NCI-H1092 (cell line): Measurements from ENCODE around the gene PCDHGC3.
A peak's percentile ranks its signal among the peaks of the same experiment; 100 is the strongest.
"Not testable (repeated sequence)": the region's sequence is repeated elsewhere in the genome, so short reads cannot be mapped to it uniquely, and the experiment has no call there.

Source experiments
- DNase-seq: peaks from one replicate; lab custom pipeline; 2025; lab: John Stamatoyannopoulos, UW

Gene PCDHGC3

DNA sequence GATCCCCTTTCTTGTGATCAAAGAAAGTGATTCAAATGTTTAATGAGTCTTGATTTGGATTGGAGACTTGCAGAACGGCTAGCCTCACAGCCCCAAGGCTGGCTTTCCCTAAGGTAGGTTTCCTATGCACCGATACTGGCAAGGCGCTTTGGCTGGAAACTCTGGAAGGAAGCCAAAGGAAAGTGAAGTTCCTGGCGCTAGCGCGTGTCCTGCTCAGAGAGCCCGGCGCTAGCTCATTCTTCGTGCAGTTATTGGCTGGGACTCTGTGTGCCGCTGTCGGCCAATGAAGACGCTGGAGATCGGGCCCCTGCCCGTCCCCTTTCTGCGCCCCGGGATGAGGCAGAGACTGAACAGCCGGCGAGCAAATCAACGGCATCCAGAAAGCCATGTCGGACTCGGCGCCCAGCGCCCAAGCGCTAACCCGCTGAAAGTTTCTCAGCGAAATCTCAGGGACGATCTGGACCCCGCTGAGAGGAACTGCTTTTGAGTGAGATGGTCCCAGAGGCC, at the start of gene PCDHGC3:
TSS of gene PCDHGC3 (plus strand) at position 342 of the 507 bp plus-strand sequence. CDS start at position 493, 151 bp downstream.
- DNase-seq, result peak; percentile 48

DNA sequence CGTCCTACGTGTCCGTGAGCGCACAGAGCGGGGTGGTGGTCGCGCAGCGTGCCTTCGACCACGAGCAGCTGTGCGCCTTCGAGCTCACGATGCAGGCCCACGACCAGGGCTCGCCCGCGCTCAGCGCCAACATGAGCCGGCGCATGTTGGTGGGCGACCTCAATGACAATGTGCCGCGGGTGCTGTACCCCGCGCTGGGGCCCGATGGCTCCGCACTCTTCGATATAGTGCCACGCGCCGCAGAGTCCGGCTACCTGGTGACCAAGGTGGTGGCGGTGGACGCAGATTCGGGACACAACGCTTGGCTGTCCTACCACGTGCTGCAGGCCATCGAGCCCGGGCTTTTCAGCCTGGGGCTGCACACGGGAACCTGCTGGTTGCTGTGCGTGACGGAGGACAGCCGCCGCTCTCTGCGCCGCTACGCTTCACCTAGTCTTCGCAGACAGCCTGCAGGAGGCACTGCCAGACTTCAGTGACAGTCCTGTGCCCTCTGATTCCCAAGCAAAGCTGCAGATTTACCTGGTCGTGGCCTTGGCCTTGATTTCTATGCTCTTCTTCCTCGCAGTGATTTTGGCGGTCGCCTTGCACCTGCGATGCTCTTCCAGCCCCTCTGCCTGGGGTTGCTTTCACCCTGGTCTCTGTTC, 47.9 kb upstream of the PCDHGC3 start:
- DNase-seq, result no peak

GRCh38 chr5:141430332-141431113, 45.2 kb upstream of the PCDHGC3 start, which contains the start of gene PCDHGA12:
TSS of gene PCDHGA12 (plus strand) at chr5:141430507. CDS start at chr5:141430760, 253 bp downstream.
- DNase-seq, result no peak

- DNase-seq, result no peak
Measured at GRCh38 chr5:141431286-141431685, 44.5 kb upstream of the PCDHGC3 start.

DNA sequence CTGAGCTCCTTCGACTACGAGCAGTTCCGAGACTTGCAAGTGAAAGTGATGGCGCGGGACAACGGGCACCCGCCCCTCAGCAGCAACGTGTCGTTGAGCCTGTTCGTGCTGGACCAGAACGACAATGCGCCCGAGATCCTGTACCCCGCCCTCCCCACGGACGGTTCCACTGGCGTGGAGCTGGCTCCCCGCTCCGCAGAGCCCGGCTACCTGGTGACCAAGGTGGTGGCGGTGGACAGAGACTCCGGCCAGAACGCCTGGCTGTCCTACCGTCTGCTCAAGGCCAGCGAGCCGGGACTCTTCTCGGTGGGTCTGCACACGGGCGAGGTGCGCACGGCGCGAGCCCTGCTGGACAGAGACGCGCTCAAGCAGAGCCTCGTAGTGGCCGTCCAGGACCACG, 43.5 kb upstream of the PCDHGC3 start:
- not testable (repeated sequence) for DNase-seq

GRCh38 chr5:141432726-141433125, 43.0 kb upstream of the PCDHGC3 start:
- not testable (repeated sequence) for DNase-seq

- DNase-seq, result no peak
Measured at GRCh38 chr5:141434006-141434405, 41.8 kb upstream of the PCDHGC3 start.

DNA sequence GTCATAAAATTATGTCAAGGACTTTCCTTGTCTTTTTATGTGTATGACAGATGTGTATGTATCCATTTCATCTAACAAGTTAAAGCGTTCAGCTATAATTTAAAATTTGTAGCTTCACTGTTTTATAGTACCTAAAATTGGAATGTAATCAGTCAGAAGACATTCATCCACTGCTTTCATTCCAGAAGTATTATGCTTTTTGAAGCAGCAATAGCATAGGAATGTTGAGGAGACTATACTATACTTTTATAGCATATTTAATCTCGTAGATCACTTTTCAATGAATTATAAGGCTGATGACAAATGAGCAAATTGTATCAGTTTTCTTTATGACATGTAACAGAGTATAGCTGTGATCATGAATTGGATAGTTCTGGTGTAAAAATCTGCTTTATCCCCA, 38.5 kb upstream of the PCDHGC3 start:
- no peak for DNase-seq

DNA sequence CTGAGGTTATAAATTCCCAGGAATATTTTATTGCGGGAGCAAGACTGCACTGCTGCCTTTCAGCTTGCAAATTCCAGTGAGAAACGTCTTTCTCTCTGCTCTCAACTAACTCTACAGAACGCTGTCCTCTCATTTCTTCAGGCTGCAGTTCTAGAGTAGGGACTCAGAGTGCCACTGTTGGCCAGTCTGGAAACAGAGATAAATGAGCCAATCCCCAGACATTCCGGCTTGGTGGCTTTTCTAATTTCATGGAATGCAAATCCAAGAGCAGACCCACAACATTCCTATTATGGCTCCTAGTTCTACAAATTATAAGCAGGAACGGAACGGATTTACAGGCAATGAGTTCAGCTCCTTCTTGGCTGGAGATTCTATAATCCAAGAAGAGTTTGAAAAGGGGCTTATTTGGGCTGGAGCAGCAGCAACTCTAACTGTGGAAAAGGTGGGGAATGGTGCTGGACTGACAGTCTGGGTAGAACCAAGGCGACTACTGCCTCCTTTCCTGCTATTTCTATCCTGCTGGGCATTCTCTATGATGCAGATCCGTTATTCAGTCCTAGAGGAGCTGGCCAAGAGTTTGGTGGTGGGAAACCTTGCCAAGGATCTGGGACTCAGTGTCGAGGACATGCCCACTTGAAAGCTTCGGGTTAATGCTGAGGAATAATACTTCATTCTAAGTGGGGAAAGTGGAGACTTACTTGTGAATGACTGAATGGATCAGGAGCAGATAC, 36.2 kb upstream of the PCDHGC3 start:
- no peak for DNase-seq

GRCh38 chr5:141440341-141440740, 35.4 kb upstream of the PCDHGC3 start:
- DNase-seq, result no peak

GRCh38 chr5:141441571-141442170, 34.1 kb upstream of the PCDHGC3 start:
- no peak for DNase-seq

DNA sequence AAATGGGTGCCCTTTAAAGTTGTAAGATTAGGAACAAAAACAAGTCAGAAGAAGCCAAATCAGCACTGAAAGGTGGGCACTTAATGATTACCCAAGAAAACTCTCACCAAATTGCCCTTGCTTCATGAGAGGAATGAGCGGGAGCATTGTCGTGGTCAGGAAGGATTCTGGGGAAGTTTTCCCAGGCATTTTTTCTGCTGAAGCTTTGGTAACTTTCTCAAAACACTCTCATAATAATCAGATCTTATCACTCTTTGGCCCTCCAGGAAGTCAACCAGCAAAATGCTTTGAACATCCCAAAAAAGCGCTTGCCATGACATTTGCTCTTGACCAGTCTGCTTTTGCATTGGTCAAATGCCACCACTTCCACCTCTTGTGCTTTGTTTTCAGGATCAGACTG, 10.4 kb upstream of the PCDHGC3 start:
- no peak for DNase-seq

DNA sequence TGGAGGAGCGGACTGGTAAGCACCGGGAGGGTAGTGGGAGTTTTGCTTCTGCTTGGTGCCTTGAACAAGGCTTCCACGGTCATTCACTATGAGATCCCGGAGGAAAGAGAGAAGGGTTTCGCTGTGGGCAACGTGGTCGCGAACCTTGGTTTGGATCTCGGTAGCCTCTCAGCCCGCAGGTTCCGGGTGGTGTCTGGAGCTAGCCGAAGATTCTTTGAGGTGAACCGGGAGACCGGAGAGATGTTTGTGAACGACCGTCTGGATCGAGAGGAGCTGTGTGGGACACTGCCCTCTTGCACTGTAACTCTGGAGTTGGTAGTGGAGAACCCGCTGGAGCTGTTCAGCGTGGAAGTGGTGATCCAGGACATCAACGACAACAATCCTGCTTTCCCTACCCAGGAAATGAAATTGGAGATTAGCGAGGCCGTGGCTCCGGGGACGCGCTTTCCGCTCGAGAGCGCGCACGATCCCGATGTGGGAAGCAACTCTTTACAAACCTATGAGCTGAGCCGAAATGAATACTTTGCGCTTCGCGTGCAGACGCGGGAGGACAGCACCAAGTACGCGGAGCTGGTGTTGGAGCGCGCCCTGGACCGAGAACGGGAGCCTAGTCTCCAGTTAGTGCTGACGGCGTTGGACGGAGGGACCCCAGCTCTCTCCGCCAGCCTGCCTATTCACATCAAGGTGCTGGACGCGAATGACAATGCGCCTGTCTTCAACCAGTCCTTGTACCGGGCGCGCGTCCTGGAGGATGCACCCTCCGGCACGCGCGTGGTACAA, 556 bp downstream of the PCDHGC3 start:
- DNase-seq, result no peak

GRCh38 chr5:141477044-141477575, 1.3 kb downstream of the PCDHGC3 start:
- DNase-seq, result no peak

DNA sequence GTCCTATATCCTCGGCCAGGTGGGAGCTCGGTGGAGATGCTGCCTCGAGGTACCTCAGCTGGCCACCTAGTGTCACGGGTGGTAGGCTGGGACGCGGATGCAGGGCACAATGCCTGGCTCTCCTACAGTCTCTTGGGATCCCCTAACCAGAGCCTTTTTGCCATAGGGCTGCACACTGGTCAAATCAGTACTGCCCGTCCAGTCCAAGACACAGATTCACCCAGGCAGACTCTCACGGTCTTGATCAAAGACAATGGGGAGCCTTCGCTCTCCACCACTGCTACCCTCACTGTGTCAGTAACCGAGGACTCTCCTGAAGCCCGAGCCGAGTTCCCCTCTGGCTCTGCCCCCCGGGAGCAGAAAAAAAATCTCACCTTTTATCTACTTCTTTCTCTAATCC, 2.0 kb downstream of the PCDHGC3 start:
- DNase-seq, result no peak

- no peak for DNase-seq
Measured at GRCh38 chr5:141478321-141478945, 2.7 kb downstream of the PCDHGC3 start.

- DNase-seq, result no peak
Measured at GRCh38 chr5:141479776-141480175, 4.0 kb downstream of the PCDHGC3 start.

- DNase-seq, result no peak
Measured at GRCh38 chr5:141483902-141484301, 8.1 kb downstream of the PCDHGC3 start.

DNA sequence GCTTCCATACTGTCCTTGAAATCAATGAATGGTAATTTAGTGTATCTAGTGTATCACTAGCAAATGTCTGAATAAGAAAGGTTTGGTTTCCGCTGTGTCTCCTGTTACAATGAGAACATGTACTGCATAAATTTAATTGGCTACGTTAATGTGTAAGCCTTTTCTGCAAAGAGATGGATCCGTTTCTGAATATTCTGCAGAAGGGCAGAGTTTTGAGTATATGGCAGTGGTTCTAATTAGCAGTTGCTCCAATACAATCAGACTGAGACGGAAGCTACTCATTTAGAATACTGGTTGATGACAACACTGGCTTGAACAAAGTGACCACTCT, 8.5 kb downstream of the PCDHGC3 start:
- DNase-seq, result no peak

DNA sequence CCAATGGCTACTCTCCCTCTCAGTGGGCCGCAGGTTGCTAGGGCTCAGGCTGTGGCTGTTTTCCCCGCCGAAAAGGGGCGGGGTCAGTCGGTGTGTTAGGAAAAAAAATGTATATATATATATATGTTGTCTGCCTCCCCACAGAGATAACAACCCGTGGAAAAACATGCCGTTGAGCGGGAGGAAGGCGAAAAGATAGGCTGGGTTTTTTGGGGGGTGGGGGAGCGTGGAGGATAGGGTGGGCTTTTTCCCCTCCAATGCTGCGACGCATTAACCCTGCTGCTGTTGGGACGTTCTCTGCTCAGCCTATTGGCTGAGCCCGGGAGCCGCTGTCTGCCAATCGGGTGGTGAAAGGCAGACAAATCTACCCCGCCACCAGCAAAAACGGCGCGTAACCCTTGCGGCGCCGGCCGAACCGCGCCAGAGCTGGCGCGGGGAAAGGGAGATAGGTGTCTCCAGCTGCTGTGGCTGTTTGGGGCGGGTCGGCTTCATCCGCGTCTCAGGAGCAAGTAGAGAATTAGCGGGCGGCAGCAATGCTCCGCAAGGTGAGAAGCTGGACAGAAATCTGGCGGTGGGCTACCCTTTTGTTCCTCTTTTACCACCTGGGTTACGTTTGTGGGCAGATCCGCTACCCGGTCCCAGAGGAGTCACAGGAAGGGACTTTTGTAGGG, 9.0 kb downstream of the PCDHGC3 start, which contains the start of gene PCDHGC4:
TSS of gene PCDHGC4 (plus strand) at position 390 of the 671 bp plus-strand sequence. CDS start at position 534, 144 bp downstream.
- peak; percentile 57 for DNase-seq
